ENCODE measurements around the gene BAIAP2L2.
"Not testable (repeated sequence)": the region's sequence is repeated elsewhere in the genome, so short reads cannot be mapped to it uniquely, and the experiment has no call there.

Gene BAIAP2L2

GRCh38 chr22:38080474-38080849, 30.0 kb downstream of the BAIAP2L2 start:
- DNase-seq: no peak

DNA sequence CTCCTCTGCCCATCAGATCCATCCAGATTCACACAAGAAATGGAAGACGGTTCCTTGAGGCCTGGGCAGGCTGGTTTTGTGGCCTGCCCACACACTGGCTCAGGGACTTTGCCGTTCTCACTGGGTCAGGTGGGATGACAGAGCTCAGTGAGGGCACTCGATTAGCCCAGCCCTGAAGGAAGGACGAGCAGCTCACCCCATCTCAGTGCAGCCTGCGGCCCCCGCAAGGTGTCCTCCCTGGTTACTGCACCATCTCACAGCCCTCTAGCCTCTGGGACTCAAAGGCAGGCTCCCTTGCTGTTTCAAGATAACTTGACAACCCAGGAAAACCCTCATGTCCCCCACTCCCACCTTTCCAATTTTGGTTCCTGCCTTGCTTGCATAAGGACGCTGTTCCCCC, 30.7 kb downstream of the BAIAP2L2 start:
- DNase-seq: no peak

DNA sequence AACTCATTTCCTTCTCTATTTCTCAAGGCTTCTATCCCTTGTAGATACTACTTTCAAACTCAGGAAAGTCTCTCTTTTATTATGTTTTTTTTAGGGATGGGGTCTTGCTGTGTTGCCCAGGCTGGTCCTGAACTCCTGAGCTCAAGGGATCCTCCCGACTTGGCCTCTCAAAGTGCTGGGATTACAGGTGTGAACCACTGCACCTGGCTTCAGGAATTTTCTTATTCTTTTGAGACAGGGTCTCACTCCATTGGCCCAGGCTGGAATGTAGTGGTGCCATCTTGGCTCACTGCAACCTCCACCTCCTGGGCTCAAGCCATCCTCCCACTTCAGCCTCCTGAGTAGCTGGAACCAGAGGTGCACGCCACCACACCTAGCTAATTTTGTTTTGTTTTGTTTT, 31.3 kb downstream of the BAIAP2L2 start:
- not testable (repeated sequence) for DNase-seq

DNA sequence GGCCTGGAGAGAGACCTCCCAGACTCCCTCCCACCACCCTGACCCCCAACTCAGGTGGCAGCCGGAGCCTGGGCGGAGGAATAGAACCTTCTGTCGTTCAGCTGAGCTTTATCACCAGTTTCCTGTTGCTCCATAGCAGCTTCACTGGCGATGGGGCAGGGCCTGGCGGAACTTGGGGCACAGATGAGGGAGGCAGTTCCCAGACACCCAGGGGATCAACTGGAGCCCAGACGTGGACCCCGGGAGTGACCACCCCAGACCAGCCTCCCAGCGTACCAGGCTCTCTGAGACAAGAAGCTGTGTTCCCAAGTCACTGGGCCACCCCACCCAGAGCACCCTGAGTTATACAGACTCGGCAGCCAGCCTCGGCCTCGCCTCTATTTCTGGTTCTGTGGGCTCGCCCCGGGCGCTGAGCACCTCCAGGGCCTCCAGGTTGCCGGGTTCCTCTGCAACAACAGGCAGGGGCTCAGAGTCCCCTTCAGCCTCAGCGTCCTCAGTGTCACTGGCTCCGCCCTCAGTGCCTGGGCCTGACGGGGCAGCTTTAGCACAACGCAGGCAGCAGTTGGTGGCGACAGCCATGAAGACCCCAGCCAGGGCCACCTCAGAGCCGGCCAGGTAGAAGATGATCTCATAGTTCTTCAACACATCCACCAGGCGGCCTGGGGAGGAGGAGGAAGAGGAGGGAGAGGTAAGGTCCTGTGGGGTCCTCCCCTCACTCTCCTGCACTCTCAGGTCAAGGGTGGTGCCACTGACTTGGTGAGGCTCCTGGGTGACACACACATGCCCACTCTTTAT, 32.2 kb downstream of the BAIAP2L2 start:
- DNase-seq: no peak

DNA sequence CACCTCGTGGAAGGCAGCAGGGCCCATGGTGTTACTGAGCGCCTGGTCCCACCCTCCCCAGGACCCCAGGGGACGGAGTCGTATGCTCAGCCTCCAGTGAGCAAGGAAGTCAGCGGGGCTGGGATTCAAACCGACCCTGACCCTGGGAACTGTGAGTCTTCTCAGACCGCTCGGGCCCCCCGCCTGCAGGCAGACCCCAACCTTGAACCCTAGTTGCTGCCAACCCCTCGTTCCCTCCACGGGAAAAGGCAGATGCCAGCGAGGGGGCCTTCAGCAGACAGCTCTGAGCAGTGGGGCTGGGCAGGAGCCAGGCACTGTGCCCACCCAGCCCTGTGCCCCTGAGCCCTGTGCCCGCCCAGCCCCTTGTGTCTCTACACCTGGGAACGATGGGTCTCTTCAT, 32.9 kb downstream of the BAIAP2L2 start:
- DNase-seq: no peak

- DNase-seq: no peak
Observed at GRCh38 chr22:38077096-38077495, 33.4 kb downstream of the BAIAP2L2 start.

- DNase-seq: no peak
Observed at GRCh38 chr22:38075961-38076360, 34.5 kb downstream of the BAIAP2L2 start.

GRCh38 chr22:38075105-38075825, 35.2 kb downstream of the BAIAP2L2 start:
- DNase-seq: no peak

- no peak for DNase-seq
Observed at GRCh38 chr22:38074181-38075104, 36.0 kb downstream of the BAIAP2L2 start.

- DNase-seq: no peak
Observed at GRCh38 chr22:38073150-38074130, 37.0 kb downstream of the BAIAP2L2 start.

GRCh38 chr22:38072322-38073149, 37.9 kb downstream of the BAIAP2L2 start:
- DNase-seq: no peak

DNA sequence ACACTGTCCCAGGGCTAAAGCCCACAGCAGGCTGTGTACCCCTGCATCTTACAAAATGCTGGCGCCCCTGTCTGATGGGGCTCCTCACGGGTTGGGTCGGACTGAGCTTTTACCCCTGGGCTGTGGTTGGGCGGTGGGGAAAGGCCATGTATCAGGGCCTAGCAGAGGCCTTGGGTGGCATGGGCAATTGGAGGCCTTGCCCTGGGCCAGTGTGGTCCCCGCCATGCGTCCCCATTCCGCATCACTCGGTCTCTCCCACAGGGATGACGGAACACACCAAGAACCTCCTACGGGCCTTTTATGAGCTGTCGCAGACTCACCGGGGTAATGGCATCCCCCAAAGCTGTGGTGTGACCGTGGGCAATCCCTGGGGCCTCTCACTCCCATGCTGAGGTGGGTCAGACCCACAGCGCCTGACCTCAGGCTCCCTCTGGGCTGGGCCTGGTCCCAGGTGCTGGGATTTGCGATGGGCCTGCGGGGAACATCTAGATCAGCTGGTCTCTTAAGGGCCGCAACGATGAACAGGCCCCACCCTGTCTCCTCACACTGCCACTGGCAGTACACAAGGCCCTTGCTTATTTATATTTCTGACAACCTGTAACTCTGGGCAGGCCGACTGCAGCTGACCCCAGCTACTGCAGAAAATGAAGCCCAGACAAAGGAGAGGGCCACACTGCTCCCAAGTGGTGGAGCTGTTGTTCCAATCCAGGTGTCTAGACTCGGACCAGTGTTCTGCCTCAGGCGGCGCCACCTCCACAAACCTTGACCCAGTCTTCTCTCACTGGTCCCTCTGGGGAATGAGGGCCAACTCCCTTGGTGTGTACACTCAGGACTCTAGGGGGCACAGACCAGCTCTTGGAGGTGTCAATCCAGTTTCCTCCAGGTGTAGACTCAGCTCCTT, 38.8 kb downstream of the BAIAP2L2 start:
- no peak for DNase-seq

- no peak for DNase-seq
Observed at GRCh38 chr22:38070250-38070921, 40.1 kb downstream of the BAIAP2L2 start.

DNA sequence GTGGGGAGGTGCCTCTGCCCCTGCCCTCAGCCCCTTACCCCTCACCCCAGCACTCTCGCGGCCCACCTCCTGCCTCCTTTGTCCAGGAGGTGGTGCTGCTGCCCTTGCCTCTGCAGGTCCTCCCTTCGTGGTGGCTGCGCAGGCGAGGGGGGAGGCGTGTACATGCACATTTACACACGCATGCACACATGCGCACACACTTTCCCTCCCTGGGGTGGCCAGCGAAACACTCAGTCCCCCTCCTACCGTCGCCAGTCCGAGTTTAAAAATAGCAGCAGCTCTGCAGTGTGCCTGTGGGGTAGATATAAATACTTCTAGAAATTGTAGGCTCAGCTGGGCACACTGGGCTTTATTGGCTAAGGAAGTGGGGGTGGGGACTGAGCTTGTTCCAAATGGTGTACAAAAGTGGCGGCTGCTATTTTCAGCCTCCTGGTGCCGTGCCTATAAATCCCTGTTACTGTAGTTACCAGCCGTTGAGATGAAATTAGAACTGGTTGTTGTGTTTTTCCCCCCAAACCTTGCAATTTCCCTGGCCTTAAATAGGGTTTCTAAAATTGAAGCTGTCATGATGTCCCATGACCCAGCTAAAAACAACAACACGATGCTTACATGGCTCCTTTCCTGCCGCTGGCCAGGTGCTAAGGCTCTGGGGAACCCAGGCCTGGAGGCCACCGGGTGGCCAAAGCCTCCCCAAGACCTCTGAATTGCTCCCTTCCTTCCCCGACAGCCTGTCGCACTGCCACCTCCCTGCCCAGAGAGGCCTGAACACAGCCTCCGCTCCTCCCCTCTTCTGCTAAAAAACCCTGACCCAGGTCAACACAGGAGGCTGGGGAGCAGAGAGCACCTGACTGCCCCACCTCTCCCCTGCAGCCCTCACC, 40.9 kb downstream of the BAIAP2L2 start:
- no peak for DNase-seq

DNA sequence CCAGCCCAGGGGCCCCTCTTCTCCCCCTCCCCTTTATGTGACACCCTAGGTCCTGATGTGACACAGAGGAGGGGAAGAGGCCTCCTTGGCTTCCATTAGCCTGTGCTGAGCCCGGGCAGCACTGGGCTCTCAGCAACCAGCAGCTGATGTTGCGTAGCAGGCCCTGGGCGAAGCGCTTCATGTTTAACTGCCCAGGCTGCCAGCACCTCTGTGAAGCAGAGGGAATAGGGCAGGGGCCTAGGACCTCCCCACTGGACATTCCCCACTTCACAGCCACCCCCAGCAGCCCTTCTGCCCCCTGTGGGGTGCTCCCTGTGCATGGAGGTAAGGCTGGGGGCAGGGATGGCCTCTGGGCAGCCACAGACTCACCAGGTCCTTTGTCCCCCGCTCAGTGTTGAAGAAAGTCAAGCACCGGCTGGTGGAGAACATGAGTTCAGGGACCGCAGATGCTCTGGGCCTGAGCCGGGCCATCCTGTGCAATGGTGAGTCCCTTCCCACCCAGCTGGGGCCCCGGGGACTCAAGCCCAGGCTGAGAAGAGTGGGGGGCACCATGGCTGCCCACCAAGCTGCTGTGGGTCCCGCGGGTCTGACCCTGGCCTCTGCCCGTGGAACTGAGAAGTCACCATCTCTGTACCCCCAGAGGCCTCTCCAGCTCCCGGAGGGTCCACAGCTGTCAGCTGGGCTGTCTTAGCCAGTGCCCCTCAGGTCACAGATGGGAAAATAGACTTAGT, 41.7 kb downstream of the BAIAP2L2 start:
- no peak for DNase-seq

GRCh38 chr22:38067761-38068360, 42.6 kb downstream of the BAIAP2L2 start:
- DNase-seq: no peak

GRCh38 chr22:38067028-38067415, 43.5 kb downstream of the BAIAP2L2 start:
- no peak for DNase-seq

All from NCI-H2171 (cell line).